Astrocyte of the hippocampus (primary cell): Measurements from ENCODE around the gene PPID.
"Not testable (repeated sequence)": the region's sequence is repeated elsewhere in the genome, so short reads cannot be mapped to it uniquely, and the experiment has no call there.

Experiments
- DNase-seq: peaks from one replicate; pipeline ENCODE4 v3.0.0; 2011; ENCODE audit warnings: low read depth, low spot score

Gene PPID

GRCh38 chr4:158667651-158668198 lies 55.5 kb downstream of the PPID start:
- DNase-seq, result peak; percentile 34

- DNase-seq, result no peak
Measured at GRCh38 chr4:158666892-158667291, 56.3 kb downstream of the PPID start.

GRCh38 chr4:158664806-158665205 lies 58.4 kb downstream of the PPID start:
- DNase-seq, result no peak

- DNase-seq, result not testable (repeated sequence)
Measured at GRCh38 chr4:158663707-158664625, 59.2 kb downstream of the PPID start.

GRCh38 chr4:158663255-158663654 lies 59.9 kb downstream of the PPID start:
- DNase-seq, result not testable (repeated sequence)
